Endothelial cell of umbilical vein (primary cell): ENCODE measurements around the gene THBS1. TPM values are rescaled to one million over a fixed set of nuclear protein-coding genes. Genes with fewer than 3 reads are reported as not detected.

Source experiments
- BruUV-seq: library from RNA; stranded (reverse); fragments of 400-500 nt; replicated peaks from 2 replicates; lab custom pipeline; 2021; lab: Mats Ljungman, UMichigan
- CTCF ChIA-PET: fragments of 300-600, 350-600 bp; sonication (Branson Sonifier 250); formaldehyde crosslinking; loops from one replicate; lab custom pipeline; 2021; ENCODE audit warnings: antibody characterized with exemption, inconsistent platforms; lab: Charles Lee
- POLR2A ChIA-PET: fragments of 300-600, 350-600 bp; sonication (Branson Sonifier 250); formaldehyde crosslinking; loops from one replicate; lab custom pipeline; 2021; ENCODE audit warnings: antibody characterized with exemption, inconsistent platforms; lab: Charles Lee
- DNase-seq: peaks from one replicate; pipeline ENCODE4 v3.0.0-alpha.2; 2011; ENCODE audit warnings: low read depth, low spot score
- FAIRE-seq: peaks from 2 replicates; lab custom pipeline; 2011; peaks lifted over from hg19 to GRCh38; lab: Jason Lieb, UNC
- H2AFZ ChIP-seq: 2 replicates; pipeline ENCODE4 v1.6.0; 2012; ENCODE audit warnings: low read depth, low read length, control low read depth, inconsistent platforms
- H3K27ac ChIP-seq: 2 replicates; pipeline ENCODE4 v1.5.1; 2011; ENCODE audit warnings: low read depth, mild to moderate bottlenecking, control low read depth, low read length, moderate library complexity; ENCODE audit not compliant: insufficient read depth
- H3K27me3 ChIP-seq, 2 experiments: 2 replicates each; pipeline versions ENCODE4 v1.6.0 to v1.6.1; 2011; ENCODE audit warnings: low read length in 2 of 2, mixed read lengths in 1 of 2; ENCODE audit not compliant: control insufficient read depth in 2 of 2, insufficient read depth in 2 of 2
- H3K36me3 ChIP-seq, 2 experiments: 2 replicates in 1 of 2; 3 replicates in 1 of 2; pipeline ENCODE4 v1.5.1; 2011; ENCODE audit warnings: low read length in 2 of 2, mild to moderate bottlenecking in 1 of 2, moderate library complexity in 1 of 2; ENCODE audit not compliant: control insufficient read depth in 2 of 2, insufficient read depth in 2 of 2; ENCODE audit errors: extremely low read depth in 1 of 2
- H3K4me1 ChIP-seq: 3 replicates; pipeline ENCODE4 v1.5.1; 2011; ENCODE audit warnings: mild to moderate bottlenecking, low read length; ENCODE audit not compliant: control insufficient read depth, insufficient read depth; ENCODE audit errors: extremely low read depth
- H3K4me2 ChIP-seq: 2 replicates; pipeline ENCODE4 v1.6.1; 2011; ENCODE audit warnings: low read length, control low read depth, mixed read lengths; ENCODE audit not compliant: insufficient read depth
- H3K4me3 ChIP-seq, 3 experiments: fragments of 200-600 bp in 1 of 3; sonication (generic), shearing (Covaris generic) in 1 of 3; replicated peaks in 1 of 3; 2 replicates each; pipeline ENCODE4 v1.5.1; 2011 to 2016; ENCODE audit warnings: control low read depth in 3 of 3, low read length in 3 of 3, mild to moderate bottlenecking in 2 of 3, inconsistent platforms in 1 of 3, low read depth in 1 of 3, moderate library complexity in 1 of 3; ENCODE audit not compliant: insufficient read depth in 1 of 3
- H3K79me2 ChIP-seq: 2 replicates; pipeline ENCODE4 v1.6.0; 2012; ENCODE audit warnings: low read length, inconsistent platforms; ENCODE audit not compliant: control insufficient read depth, insufficient read depth
- H3K9ac ChIP-seq: replicated peaks from 2 replicates; pipeline ENCODE3; 2011; ENCODE audit warnings: low read length, control low read depth; ENCODE audit not compliant: insufficient read depth; ENCODE audit errors: extremely low read depth
- H3K9me1 ChIP-seq: replicated peaks from 3 replicates; pipeline ENCODE4 v1.6.0; 2011; ENCODE audit warnings: mild to moderate bottlenecking, low read length; ENCODE audit not compliant: control insufficient read depth, insufficient read depth; ENCODE audit errors: extremely low read depth
- H3K9me3 ChIP-seq: replicated peaks from 2 replicates; pipeline ENCODE4 v1.5.1; 2012; ENCODE audit warnings: low read length, inconsistent platforms; ENCODE audit not compliant: control insufficient read depth, insufficient read depth
- H4K20me1 ChIP-seq: replicated peaks from 2 replicates; pipeline ENCODE3; 2011; ENCODE audit warnings: mild to moderate bottlenecking, low read length; ENCODE audit not compliant: control insufficient read depth, insufficient read depth; ENCODE audit errors: extremely low read depth
- EZH2 ChIP-seq: IDR thresholded peaks from 2 replicates; pipeline ENCODE4 v1.6.1; 2012; ENCODE audit warnings: borderline replicate concordance, low read depth, mild to moderate bottlenecking, moderate library complexity, low read length, inconsistent platforms; ENCODE audit not compliant: severe bottlenecking
- FOS ChIP-seq: IDR thresholded peaks from 2 replicates; pipeline ENCODE4 v1.6.1; 2011; ENCODE audit warnings: mild to moderate bottlenecking, low read length, moderate library complexity, borderline replicate concordance; ENCODE audit not compliant: insufficient read depth
- GATA2 ChIP-seq: IDR thresholded peaks from 2 replicates; pipeline ENCODE4 v1.7.0; 2011; ENCODE audit warnings: low read depth, mild to moderate bottlenecking, moderate library complexity, mixed read lengths, low read length; ENCODE audit not compliant: insufficient read length, insufficient read depth
- JUN ChIP-seq: IDR thresholded peaks from 2 replicates; pipeline ENCODE4 v1.6.1; 2011; ENCODE audit warnings: borderline replicate concordance, low read depth; ENCODE audit not compliant: insufficient read length, insufficient read depth
- MAX ChIP-seq: IDR thresholded peaks from 2 replicates; pipeline ENCODE4 v1.6.1; 2011; ENCODE audit not compliant: insufficient read depth, insufficient read length
- MYC ChIP-seq: IDR thresholded peaks from one replicate; pipeline ENCODE4 v1.6.1; 2011; ENCODE audit warnings: mild to moderate bottlenecking, low read depth, low read length
- POLR2A ChIP-seq: IDR thresholded peaks from 2 replicates; pipeline ENCODE4 v1.6.1; 2012; ENCODE audit warnings: low read depth, mild to moderate bottlenecking, control low read depth, low read length
- POLR2AphosphoS5 ChIP-seq: IDR thresholded peaks from 2 replicates; pipeline ENCODE4 v1.6.1; 2012; ENCODE audit warnings: low read depth, mild to moderate bottlenecking, control low read depth, low read length, moderate library complexity; ENCODE audit not compliant: insufficient read depth
- dilution Hi-C: fragments of 300-500 bp; cut with MboI; formaldehyde crosslinking; loops from one replicate; pipeline ENCODE4 v1.15.0; 2019; ENCODE audit warnings: low sequenced_read_pairs; ENCODE audit not compliant: extremely low pct_ligation_motif_present
- intact Hi-C: fragments of 100-400 bp; cut with micrococcal nuclease; formaldehyde crosslinking; loops from one replicate; pipeline ENCODE4 v1.10.0; 2022
- polyA plus RNA-seq, 4 experiments: library from polyadenylated mRNA; depleted of rRNA in 3 of 4; stranded (reverse) in 3 of 4; unstranded in 1 of 4; fragments of >200 nt; gene quantifications; 2 replicates each; pipeline versions ENCODE4 v1.2.1 to v1.2.3, GENCODE V29; 2011 to 2012; ENCODE audit warnings: missing spikeins in 1 of 4
- total RNA-seq: library from RNA; stranded (reverse); gene quantifications from 2 replicates; pipeline ENCODE4 v1.2.3, GENCODE V29; 2021
- TF ChIP-seq, protein P1 (sequence below), 2 donors: IDR thresholded peaks; 1 replicate in 1 of 2; 2 replicates in 1 of 2; pipeline ENCODE4 v1.5.1; 2011; ENCODE audit warnings: low read length in 2 of 2, mild to moderate bottlenecking in 2 of 2, moderate library complexity in 2 of 2, control low read depth in 1 of 2, inconsistent platforms in 1 of 2, low read depth in 1 of 2; ENCODE audit not compliant: insufficient read depth in 1 of 2; ENCODE audit errors: extremely low read depth in 1 of 2

Gene THBS1
- total and polyA plus RNA-seq, 2 donors (not counting 3 experiments of a cell fraction or from before 2014, with no cell fraction given), result 6,293 to 8,883 TPM

DNA sequence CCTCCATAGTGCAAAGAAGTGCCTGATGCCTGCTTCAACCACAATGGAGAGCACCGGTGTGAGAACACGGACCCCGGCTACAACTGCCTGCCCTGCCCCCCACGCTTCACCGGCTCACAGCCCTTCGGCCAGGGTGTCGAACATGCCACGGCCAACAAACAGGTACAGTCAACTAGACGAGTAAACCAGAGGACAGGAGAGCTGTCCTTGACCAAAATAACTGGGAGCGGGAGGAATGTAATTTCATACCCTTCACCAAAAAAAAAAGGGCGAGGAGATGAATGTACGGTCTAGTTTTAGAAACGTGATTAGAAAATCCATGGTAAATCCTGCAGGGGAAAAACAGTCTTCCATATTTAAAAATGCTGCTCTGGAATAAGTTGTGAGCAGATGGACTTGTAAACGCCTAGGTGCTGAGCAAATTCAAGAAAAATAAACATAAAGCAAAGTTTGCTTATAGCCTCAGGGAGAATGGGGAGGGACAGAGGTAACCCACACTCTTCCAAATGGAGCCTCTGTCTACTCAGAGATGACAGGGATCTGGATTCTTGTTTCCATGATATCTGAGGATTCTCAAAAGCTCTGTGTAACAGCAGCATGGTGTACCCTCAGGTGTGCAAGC lies 8.4 kb downstream of the THBS1 start:
- peaks cover 19% of the 10 kb centered on the region for H3K4me1 ChIP-seq
- POLR2A ChIA-PET, result interaction anchor here (1.2 to 2.9 kb wide), 2 partner anchors 8 to 595 kb away, joined by 3 to 24 read pairs; partner anchors contain the start of gene THBS1

More for the DNA sequence above, 8.4 kb downstream of the THBS1 start:
- FAIRE-seq, result no peak
- peaks cover 2% of the 10 kb centered on the region for H4K20me1 ChIP-seq
- no TSS peak for BruUV-seq
- H3K36me3 ChIP-seq, result peaks cover 69 to 94% of the 10 kb centered on the region in 2 experiments
- no peak overlapping the region for H3K4me2 ChIP-seq
- no peak overlapping the region for H2AFZ ChIP-seq
- no peaks in the 10 kb centered on the region for H3K9me1 ChIP-seq
- dilution Hi-C loops, result no loop called here
- H3K9ac ChIP-seq, result peak overlapping the region; percentile 12
- intact Hi-C loops, result no loop called here
- no peaks in the 10 kb centered on the region for H3K27me3 ChIP-seq
- TF ChIP-seq MAX (no peak), POLR2AphosphoS5 (no peak), GATA2 (no peak), EZH2 (no peak), JUN (no peak), MYC (no peak), FOS (no peak), POLR2A (no peak)
- TF ChIP-seq, protein P1, sequence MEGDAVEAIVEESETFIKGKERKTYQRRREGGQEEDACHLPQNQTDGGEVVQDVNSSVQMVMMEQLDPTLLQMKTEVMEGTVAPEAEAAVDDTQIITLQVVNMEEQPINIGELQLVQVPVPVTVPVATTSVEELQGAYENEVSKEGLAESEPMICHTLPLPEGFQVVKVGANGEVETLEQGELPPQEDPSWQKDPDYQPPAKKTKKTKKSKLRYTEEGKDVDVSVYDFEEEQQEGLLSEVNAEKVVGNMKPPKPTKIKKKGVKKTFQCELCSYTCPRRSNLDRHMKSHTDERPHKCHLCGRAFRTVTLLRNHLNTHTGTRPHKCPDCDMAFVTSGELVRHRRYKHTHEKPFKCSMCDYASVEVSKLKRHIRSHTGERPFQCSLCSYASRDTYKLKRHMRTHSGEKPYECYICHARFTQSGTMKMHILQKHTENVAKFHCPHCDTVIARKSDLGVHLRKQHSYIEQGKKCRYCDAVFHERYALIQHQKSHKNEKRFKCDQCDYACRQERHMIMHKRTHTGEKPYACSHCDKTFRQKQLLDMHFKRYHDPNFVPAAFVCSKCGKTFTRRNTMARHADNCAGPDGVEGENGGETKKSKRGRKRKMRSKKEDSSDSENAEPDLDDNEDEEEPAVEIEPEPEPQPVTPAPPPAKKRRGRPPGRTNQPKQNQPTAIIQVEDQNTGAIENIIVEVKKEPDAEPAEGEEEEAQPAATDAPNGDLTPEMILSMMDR (IDR thresholded peaks at IDR 0.05; ENCODE audit: extremely low read depth in 1 of 2, insufficient read depth in 1 of 2, low read depth in 1 of 2, low read length in 2 of 2), result no peak
- CTCF ChIA-PET, result interaction anchor here (1.8 kb wide), 1 partner anchor 168 kb away, joined by 6 read pairs; no protein-coding TSS in a partner anchor
- no peak overlapping the region for H3K27ac ChIP-seq
- H3K4me3 ChIP-seq, result peak overlapping the region in 2 of 3 experiments; percentile 3 to 17
- no peak for DNase-seq
- H3K79me2 ChIP-seq, result peaks cover 37% of the 10 kb centered on the region
- H3K9me3 ChIP-seq, result no peaks in the 10 kb centered on the region
